Trophoblast cell (in vitro differentiated cells and primary cell): ENCODE data around the gene SNAPC5.

Experiments used
- DNase-seq, 2 donors: peaks; one replicate each; pipeline ENCODE4 v3.0.0-alpha.2; 2016
- H2AFZ ChIP-seq: 2 replicates; pipeline ENCODE4 v1.6.1; 2013; ENCODE audit warnings: low read length, moderate library complexity, mild to moderate bottlenecking; ENCODE audit not compliant: insufficient read depth, poor library complexity
- H2AK5ac ChIP-seq: 2 replicates; pipeline ENCODE4 v1.6.1; 2013; ENCODE audit warnings: mild to moderate bottlenecking, low read length
- H2BK120ac ChIP-seq: 2 replicates; pipeline ENCODE4 v1.6.1; 2013; ENCODE audit warnings: low read length, mild to moderate bottlenecking, moderate library complexity; ENCODE audit not compliant: insufficient read depth, poor library complexity
- H2BK12ac ChIP-seq: 2 replicates; pipeline ENCODE4 v1.6.1; 2013; ENCODE audit warnings: mild to moderate bottlenecking, low read length, moderate library complexity
- H2BK5ac ChIP-seq: 2 replicates; pipeline ENCODE4 v1.6.1; 2013; ENCODE audit warnings: low read length, low read depth, moderate library complexity, mild to moderate bottlenecking; ENCODE audit not compliant: poor library complexity
- H3K14ac ChIP-seq: 2 replicates; pipeline ENCODE4 v1.6.1; 2013; ENCODE audit warnings: mild to moderate bottlenecking, low read length
- H3K18ac ChIP-seq: 2 replicates; pipeline ENCODE4 v1.6.1; 2013; ENCODE audit warnings: mild to moderate bottlenecking, low read length
- H3K23ac ChIP-seq: 2 replicates; pipeline ENCODE4 v1.6.1; 2013; ENCODE audit warnings: low read length
- H3K27ac ChIP-seq: 2 replicates; pipeline ENCODE4 v1.5.1; 2013; ENCODE audit warnings: low read depth, mild to moderate bottlenecking, inconsistent platforms, low read length, moderate library complexity
- H3K27me3 ChIP-seq: 2 replicates; pipeline ENCODE4 v1.6.1; 2013; ENCODE audit warnings: inconsistent platforms, mild to moderate bottlenecking, low read length, moderate library complexity; ENCODE audit not compliant: insufficient read depth
- H3K36me3 ChIP-seq, 2 experiments: 1 replicate in 1 of 2; 2 replicates in 1 of 2; pipeline ENCODE4 v1.6.1; 2013; ENCODE audit warnings: low read length in 2 of 2, mild to moderate bottlenecking in 2 of 2, moderate library complexity in 1 of 2; ENCODE audit not compliant: insufficient read depth in 2 of 2, control insufficient read depth in 1 of 2
- H3K4ac ChIP-seq: 2 replicates; pipeline ENCODE4 v1.6.1; 2013; ENCODE audit warnings: low read depth, mild to moderate bottlenecking, low read length, moderate library complexity
- H3K4me1 ChIP-seq, 2 experiments: 1 replicate in 1 of 2; 2 replicates in 1 of 2; pipeline ENCODE4 v1.6.1; 2013; ENCODE audit warnings: low read length in 2 of 2, mild to moderate bottlenecking in 2 of 2, moderate library complexity in 1 of 2; ENCODE audit not compliant: insufficient read depth in 2 of 2, control insufficient read depth in 1 of 2
- H3K4me2 ChIP-seq: 2 replicates; pipeline ENCODE4 v1.6.1; 2013; ENCODE audit warnings: inconsistent platforms, mild to moderate bottlenecking, low read length, moderate library complexity
- H3K4me3 ChIP-seq: 2 replicates; pipeline ENCODE4 v1.5.1; 2013; ENCODE audit warnings: mild to moderate bottlenecking, low read depth, low read length, inconsistent platforms
- H3K79me1 ChIP-seq: one replicate; pipeline ENCODE4 v1.6.1; 2013; ENCODE audit warnings: low read length
- H3K79me2 ChIP-seq: 2 replicates; pipeline ENCODE4 v1.6.1; 2013; ENCODE audit warnings: low read length, mild to moderate bottlenecking; ENCODE audit not compliant: control insufficient read depth, insufficient read depth, poor library complexity
- H3K9ac ChIP-seq: 2 replicates; pipeline ENCODE4 v1.6.1; 2013; ENCODE audit warnings: mild to moderate bottlenecking, low read length
- H3K9me3 ChIP-seq: 2 replicates; pipeline ENCODE4 v1.6.1; 2013; ENCODE audit warnings: low read depth, mild to moderate bottlenecking, control low read depth, inconsistent platforms, low read length; ENCODE audit not compliant: insufficient read depth
- H4K12ac ChIP-seq: 2 replicates; pipeline ENCODE4 v1.6.1; 2013; ENCODE audit warnings: low read depth, mild to moderate bottlenecking, low read length, moderate library complexity
- H4K8ac ChIP-seq: 2 replicates; pipeline ENCODE4 v1.6.1; 2013; ENCODE audit warnings: low read depth, mild to moderate bottlenecking, low read length, moderate library complexity
- H4K91ac ChIP-seq: one replicate; pipeline ENCODE4 v1.6.1; 2013; ENCODE audit warnings: low read depth, mild to moderate bottlenecking, low read length, moderate library complexity
- WGBS: extraction: QIAGEN DNeasy Blood & Tissue Kit; methylation state at CpG from one replicate; pipeline ENCODE4 v1.1.7; 2013; ENCODE audit warnings: missing lambda C conversion rate; ENCODE audit not compliant: insufficient read length, insufficient coverage; ENCODE audit errors: extremely low coverage; 5-methylcytosine and 5-hydroxymethylcytosine counted together

SNAPC5 gene

DNA sequence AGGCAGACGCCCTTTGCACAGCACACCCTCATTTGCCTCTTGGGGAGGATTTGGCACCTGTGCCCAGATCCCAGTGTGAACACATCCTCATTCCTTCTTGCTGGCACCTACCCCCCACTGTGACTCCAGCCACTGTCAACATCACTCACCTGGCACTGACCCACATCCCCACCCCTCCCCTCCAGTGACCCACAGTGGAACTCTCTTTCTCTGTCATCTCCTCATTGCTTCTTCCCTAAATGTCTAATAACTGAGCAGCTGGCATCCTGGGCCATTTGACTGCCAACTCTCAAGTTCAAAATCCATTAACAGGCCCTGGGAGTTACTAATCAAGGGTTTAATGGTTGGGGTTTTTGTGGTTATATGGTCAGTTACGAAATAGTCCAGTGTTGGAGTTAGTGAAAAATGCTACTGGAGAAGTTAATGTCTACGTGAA lies 14.4 kb downstream of the SNAPC5 start:
- H3K18ac ChIP-seq, result no peak overlapping the region
- no peak overlapping the region for H2BK5ac ChIP-seq
- no peaks in the 10 kb centered on the region for H3K79me2 ChIP-seq
- no CpG with 5 or more reads among the region's 3 CpGs for WGBS
- no peak overlapping the region for H3K14ac ChIP-seq
- H3K4ac ChIP-seq, result no peak overlapping the region
- H3K27me3 ChIP-seq, result no peaks in the 10 kb centered on the region
- H4K91ac ChIP-seq, result no peak overlapping the region
- H2AK5ac ChIP-seq, result no peak overlapping the region
- DNase-seq, result no peak
- peaks cover 32 to 46% of the 10 kb centered on the region in 2 experiments for H3K36me3 ChIP-seq
- no peak overlapping the region for H3K23ac ChIP-seq
- no peak overlapping the region for H4K12ac ChIP-seq
- no peak overlapping the region for H2BK12ac ChIP-seq
- H3K4me2 ChIP-seq, result no peak overlapping the region
- no peak overlapping the region for H3K9ac ChIP-seq
- peaks cover 11 to 15% of the 10 kb centered on the region in 2 experiments for H3K4me1 ChIP-seq
- H2BK120ac ChIP-seq, result no peak overlapping the region
- no peak overlapping the region for H4K8ac ChIP-seq
- H3K27ac ChIP-seq, result no peak overlapping the region
- H2AFZ ChIP-seq, result no peak overlapping the region
- no peaks in the 10 kb centered on the region for H3K79me1 ChIP-seq
- no peaks in the 10 kb centered on the region for H3K9me3 ChIP-seq
- H3K4me3 ChIP-seq, result no peak overlapping the region

DNA sequence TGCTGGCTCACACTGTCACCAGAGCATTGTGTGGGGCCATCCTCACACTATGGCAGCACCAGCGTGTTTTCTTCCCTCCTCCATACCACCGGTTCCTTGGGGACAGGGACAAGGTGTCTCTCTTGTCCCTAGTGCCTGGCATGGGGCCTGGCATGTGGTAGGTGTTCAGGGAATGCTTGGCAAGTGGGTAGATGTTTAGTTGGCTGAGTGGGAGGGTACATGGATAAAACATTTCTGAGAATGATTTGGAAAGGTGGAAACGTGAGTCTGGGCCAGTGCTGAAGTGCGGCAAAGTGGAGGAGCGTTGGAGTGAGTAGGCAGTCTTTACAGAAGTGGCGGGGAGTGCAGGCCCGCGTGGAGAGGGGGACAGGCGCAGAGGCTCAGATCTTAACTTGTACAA lies 15.0 kb downstream of the SNAPC5 start:
- Histone ChIP-seq H3K79me1 (no peaks in the 10 kb centered on the region), H2BK5ac (no peak overlapping the region), H2BK120ac (no peak overlapping the region), H3K27me3 (no peaks in the 10 kb centered on the region), H3K9ac (peak overlapping the region; percentile 7), H3K36me3 (peaks cover 28 to 40% of the 10 kb centered on the region in 2 experiments), H3K9me3 (no peaks in the 10 kb centered on the region), H3K14ac (no peak overlapping the region), H2AK5ac (no peak overlapping the region), H3K79me2 (no peaks in the 10 kb centered on the region), H3K23ac (no peak overlapping the region), H3K18ac (no peak overlapping the region), H2AFZ (no peak overlapping the region), H3K4ac (no peak overlapping the region), H3K4me3 (peak overlapping the region; percentile 23), H3K4me2 (no peak overlapping the region), H3K4me1 (peaks cover 11 to 15% of the 10 kb centered on the region in 2 experiments), H3K27ac (no peak overlapping the region), H2BK12ac (no peak overlapping the region), H4K91ac (no peak overlapping the region), H4K12ac (no peak overlapping the region), H4K8ac (no peak overlapping the region)
- no peak for DNase-seq
- no CpG with 5 or more reads among the region's 9 CpGs for WGBS

DNA sequence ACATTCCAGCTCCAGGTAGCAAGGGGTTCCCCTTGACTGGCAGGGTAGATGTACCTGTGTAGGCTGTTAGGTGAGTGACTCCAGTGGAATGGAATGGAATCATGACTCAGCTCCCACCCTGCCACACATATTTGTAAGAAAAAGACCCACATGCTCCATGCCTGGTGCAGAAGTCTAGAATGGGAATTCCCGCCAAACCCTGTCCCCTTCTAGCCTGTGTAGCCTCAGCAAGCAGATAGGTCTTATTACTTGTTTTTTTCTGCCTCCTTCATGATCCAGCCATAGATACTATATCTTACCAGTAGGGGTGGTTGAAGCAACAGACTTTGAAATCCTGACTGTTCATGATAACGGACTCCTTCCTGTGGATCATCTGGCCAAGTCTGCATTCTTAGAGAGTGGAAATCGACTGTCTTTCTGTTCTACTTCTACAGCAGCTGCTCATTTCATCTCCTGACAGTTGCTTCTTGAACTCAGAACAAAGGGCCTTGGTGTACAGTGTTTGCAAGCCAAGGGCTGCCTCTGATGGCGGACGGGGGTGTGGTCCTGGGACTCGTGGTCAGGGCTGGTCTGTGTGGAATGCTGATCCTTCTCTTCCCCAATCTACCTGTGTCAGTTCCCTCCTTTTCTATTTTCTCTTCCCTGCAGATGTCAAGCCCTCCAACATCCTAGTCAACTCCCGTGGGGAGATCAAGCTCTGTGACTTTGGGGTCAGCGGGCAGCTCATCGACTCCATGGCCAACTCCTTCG lies 16.3 kb downstream of the SNAPC5 start:
- WGBS, result no CpG with 5 or more reads among the region's 10 CpGs
- H3K4ac ChIP-seq, result no peak overlapping the region
- H3K79me2 ChIP-seq, result peaks cover 1% of the 10 kb centered on the region

DNA sequence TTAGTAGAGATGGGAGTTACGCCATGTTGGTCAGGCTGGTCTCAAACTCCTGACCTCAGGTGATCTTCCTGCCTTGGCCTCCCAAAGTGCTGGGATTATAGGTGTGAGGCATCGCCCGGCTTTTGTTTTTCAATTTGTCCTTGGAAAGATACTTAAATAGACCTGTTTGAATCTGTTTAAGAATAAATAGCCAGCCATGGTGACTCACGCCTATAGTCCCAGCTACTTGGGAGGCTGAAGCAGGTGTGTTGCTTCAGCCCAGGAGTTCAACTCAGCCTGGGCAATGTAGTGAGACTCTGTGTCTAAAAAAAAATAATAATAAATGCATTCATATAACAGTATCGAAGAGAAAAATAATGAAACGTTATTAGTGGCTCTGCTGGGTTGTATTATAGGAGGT lies 17.3 kb downstream of the SNAPC5 start:
- H3K27me3 ChIP-seq, result no peaks in the 10 kb centered on the region
- H2AK5ac ChIP-seq, result no peak overlapping the region
- H3K4ac ChIP-seq, result no peak overlapping the region
- no peak overlapping the region for H2BK120ac ChIP-seq
- peaks cover 11 to 24% of the 10 kb centered on the region in 2 experiments for H3K4me1 ChIP-seq
- no peak overlapping the region for H3K4me2 ChIP-seq
- H3K18ac ChIP-seq, result no peak overlapping the region
- H3K23ac ChIP-seq, result no peak overlapping the region
- no CpG with 5 or more reads among the region's 6 CpGs for WGBS
- no peaks in the 10 kb centered on the region for H3K9me3 ChIP-seq
- H4K91ac ChIP-seq, result no peak overlapping the region
- no peak for DNase-seq
- H3K27ac ChIP-seq, result no peak overlapping the region
- H4K12ac ChIP-seq, result no peak overlapping the region
- H2BK12ac ChIP-seq, result no peak overlapping the region
- no peak overlapping the region for H3K9ac ChIP-seq
- H2AFZ ChIP-seq, result no peak overlapping the region
- H2BK5ac ChIP-seq, result no peak overlapping the region
- no peak overlapping the region for H3K4me3 ChIP-seq
- H3K36me3 ChIP-seq, result peaks cover 20 to 27% of the 10 kb centered on the region in 2 experiments
- H3K79me1 ChIP-seq, result peaks cover 2% of the 10 kb centered on the region
- H4K8ac ChIP-seq, result no peak overlapping the region
- H3K79me2 ChIP-seq, result peaks cover 1% of the 10 kb centered on the region
- no peak overlapping the region for H3K14ac ChIP-seq

More for the DNA sequence above, 16.3 kb downstream of the SNAPC5 start:
- Histone ChIP-seq H2AK5ac (no peak overlapping the region), H3K4me3 (no peak overlapping the region), H3K27me3 (no peaks in the 10 kb centered on the region), H3K79me1 (peaks cover 2% of the 10 kb centered on the region), H4K12ac (no peak overlapping the region), H3K23ac (no peak overlapping the region), H2BK12ac (peak overlapping the region; percentile 1), H4K91ac (no peak overlapping the region), H3K36me3 (peaks cover 24 to 30% of the 10 kb centered on the region in 2 experiments), H2BK120ac (no peak overlapping the region), H3K14ac (no peak overlapping the region), H3K4me2 (peak overlapping the region; percentile 14), H2AFZ (no peak overlapping the region), H2BK5ac (peak overlapping the region; percentile 10), H4K8ac (no peak overlapping the region), H3K9me3 (no peaks in the 10 kb centered on the region), H3K4me1 (peaks cover 11 to 22% of the 10 kb centered on the region in 2 experiments), H3K18ac (no peak overlapping the region), H3K9ac (no peak overlapping the region), H3K27ac (peak overlapping the region; percentile 57)
- DNase-seq, result peak; percentile 90 to 91
